Putamen (tissue), 1 donor: Measurements from ENCODE around the gene CCN5.
A peak's percentile ranks its signal among the peaks of the same experiment; 100 is the strongest.

Experiments used
- DNase-seq: peaks from one replicate; pipeline ENCODE4 v3.0.0-alpha.2; 2016; ENCODE audit warnings: low spot score

The CCN5 gene

GRCh38 chr20:44716309-44717106 is 1.3 kb downstream of the CCN5 start:
- no peak for DNase-seq

GRCh38 chr20:44717986-44718385 is 2.8 kb downstream of the CCN5 start:
- no peak for DNase-seq

GRCh38 chr20:44719841-44720240 is 4.7 kb downstream of the CCN5 start:
- DNase-seq: no peak

- peak; percentile 79 for DNase-seq
Observed at GRCh38 chr20:44720621-44720996, 5.4 kb downstream of the CCN5 start.

GRCh38 chr20:44720997-44721784 is 6.0 kb downstream of the CCN5 start:
- peak; percentile 40 for DNase-seq

GRCh38 chr20:44721785-44722054 is 6.6 kb downstream of the CCN5 start:
- DNase-seq: no peak

- DNase-seq: no peak
Observed at GRCh38 chr20:44722990-44723389, 7.8 kb downstream of the CCN5 start.

GRCh38 chr20:44723391-44723790 is 8.2 kb downstream of the CCN5 start:
- DNase-seq: no peak

GRCh38 chr20:44723798-44724362 is 8.7 kb downstream of the CCN5 start:
- no peak for DNase-seq

GRCh38 chr20:44724423-44725091 is 9.4 kb downstream of the CCN5 start:
- DNase-seq: no peak

GRCh38 chr20:44725837-44726236 is 10.7 kb downstream of the CCN5 start:
- DNase-seq: no peak

GRCh38 chr20:44727039-44727438 is 11.9 kb downstream of the CCN5 start:
- no peak for DNase-seq

GRCh38 chr20:44727651-44728050 is 12.5 kb downstream of the CCN5 start:
- no peak for DNase-seq

- peak; percentile 55 for DNase-seq
Observed at GRCh38 chr20:44728801-44729443, 13.8 kb downstream of the CCN5 start.

- DNase-seq: no peak
Observed at GRCh38 chr20:44730441-44730840, 15.3 kb downstream of the CCN5 start.

GRCh38 chr20:44731657-44732056 is 16.5 kb downstream of the CCN5 start:
- no peak for DNase-seq

GRCh38 chr20:44732327-44732726 is 17.2 kb downstream of the CCN5 start:
- no peak for DNase-seq

- peak; percentile 81 for DNase-seq
Observed at GRCh38 chr20:44733341-44734069, 18.3 kb downstream of the CCN5 start.

GRCh38 chr20:44734938-44735337 is 19.8 kb downstream of the CCN5 start:
- DNase-seq: no peak

- DNase-seq: no peak
Observed at GRCh38 chr20:44735816-44736169, 20.6 kb downstream of the CCN5 start.

- peak; percentile 93 for DNase-seq
Observed at GRCh38 chr20:44736170-44737021, 21.2 kb downstream of the CCN5 start.
